GM12865 (cell line): ENCODE measurements around the gene PRKCH.

Experiments
- DNase-seq: peaks from one replicate; pipeline ENCODE4 v3.0.0; 2010; ENCODE audit warnings: low read depth
- H3K4me3 ChIP-seq: 2 replicates; pipeline ENCODE4 v1.5.1; 2011; ENCODE audit warnings: mild to moderate bottlenecking, low read depth, low read length, control low read depth
- TF ChIP-seq, protein P1 (sequence below): IDR thresholded peaks from 2 replicates; pipeline ENCODE4 v1.5.1; 2011; ENCODE audit warnings: low read length, control low read depth, low read depth, inconsistent platforms; ENCODE audit not compliant: insufficient read depth; ENCODE audit errors: missing control alignments

PRKCH gene

DNA sequence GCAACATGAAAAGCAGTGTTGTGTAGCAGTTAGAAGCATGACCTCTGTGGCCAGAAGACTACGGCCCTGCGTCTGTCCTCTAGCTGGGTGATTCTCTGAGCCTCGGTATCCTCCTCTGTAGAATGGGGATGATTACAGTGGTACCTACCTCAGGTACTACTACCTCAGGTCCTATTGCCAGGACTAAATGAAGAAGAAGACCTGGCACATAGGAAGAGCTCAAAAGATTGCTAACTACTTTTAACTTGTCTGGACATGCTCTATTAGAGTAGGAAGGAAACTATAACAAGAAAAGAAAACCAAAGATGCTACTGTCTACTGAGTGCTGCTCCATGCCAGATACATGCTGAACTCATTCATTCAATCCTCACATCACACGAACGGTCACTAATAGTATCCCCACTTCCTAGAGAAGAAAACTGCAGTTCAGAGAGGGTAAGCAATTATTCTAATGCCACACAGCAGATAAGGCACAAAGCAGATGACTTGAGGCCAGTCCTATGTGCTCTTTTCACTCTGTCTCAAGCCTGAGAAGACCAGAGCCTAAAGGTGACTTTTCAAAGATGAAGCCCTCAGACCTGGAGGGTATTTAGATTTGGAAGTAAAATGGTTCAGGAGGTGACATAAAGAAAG is 265.8 kb downstream of the PRKCH start:
- no peak overlapping the region for H3K4me3 ChIP-seq
- DNase-seq, result no peak
- TF ChIP-seq, protein P1, sequence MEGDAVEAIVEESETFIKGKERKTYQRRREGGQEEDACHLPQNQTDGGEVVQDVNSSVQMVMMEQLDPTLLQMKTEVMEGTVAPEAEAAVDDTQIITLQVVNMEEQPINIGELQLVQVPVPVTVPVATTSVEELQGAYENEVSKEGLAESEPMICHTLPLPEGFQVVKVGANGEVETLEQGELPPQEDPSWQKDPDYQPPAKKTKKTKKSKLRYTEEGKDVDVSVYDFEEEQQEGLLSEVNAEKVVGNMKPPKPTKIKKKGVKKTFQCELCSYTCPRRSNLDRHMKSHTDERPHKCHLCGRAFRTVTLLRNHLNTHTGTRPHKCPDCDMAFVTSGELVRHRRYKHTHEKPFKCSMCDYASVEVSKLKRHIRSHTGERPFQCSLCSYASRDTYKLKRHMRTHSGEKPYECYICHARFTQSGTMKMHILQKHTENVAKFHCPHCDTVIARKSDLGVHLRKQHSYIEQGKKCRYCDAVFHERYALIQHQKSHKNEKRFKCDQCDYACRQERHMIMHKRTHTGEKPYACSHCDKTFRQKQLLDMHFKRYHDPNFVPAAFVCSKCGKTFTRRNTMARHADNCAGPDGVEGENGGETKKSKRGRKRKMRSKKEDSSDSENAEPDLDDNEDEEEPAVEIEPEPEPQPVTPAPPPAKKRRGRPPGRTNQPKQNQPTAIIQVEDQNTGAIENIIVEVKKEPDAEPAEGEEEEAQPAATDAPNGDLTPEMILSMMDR, result no peak

DNA sequence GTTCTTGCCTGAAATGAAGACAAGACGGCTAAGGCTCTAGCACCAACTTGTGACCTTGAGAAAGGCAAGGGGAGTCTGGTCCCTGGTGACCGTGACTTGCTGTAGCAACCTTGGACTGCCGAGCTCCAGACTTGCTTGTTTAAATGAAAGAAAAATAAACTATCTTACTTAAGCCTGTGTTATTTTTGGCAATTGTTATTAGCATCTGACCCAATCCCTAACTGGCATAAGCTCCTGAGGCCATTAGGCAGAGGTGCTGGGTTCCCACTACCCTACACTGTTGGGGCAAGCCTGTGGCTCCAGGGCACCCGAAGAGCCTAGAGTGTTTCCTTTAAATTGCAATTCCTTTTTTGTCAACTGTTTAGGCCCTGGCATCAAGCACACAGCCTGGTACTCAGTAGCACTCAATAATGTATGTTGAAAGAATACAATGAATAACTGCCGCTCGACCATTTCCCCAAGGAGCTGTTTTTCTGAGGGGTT is 267.1 kb downstream of the PRKCH start:
- TF ChIP-seq, protein P1, result no peak
- DNase-seq, result no peak
- H3K4me3 ChIP-seq, result no peak overlapping the region

DNA sequence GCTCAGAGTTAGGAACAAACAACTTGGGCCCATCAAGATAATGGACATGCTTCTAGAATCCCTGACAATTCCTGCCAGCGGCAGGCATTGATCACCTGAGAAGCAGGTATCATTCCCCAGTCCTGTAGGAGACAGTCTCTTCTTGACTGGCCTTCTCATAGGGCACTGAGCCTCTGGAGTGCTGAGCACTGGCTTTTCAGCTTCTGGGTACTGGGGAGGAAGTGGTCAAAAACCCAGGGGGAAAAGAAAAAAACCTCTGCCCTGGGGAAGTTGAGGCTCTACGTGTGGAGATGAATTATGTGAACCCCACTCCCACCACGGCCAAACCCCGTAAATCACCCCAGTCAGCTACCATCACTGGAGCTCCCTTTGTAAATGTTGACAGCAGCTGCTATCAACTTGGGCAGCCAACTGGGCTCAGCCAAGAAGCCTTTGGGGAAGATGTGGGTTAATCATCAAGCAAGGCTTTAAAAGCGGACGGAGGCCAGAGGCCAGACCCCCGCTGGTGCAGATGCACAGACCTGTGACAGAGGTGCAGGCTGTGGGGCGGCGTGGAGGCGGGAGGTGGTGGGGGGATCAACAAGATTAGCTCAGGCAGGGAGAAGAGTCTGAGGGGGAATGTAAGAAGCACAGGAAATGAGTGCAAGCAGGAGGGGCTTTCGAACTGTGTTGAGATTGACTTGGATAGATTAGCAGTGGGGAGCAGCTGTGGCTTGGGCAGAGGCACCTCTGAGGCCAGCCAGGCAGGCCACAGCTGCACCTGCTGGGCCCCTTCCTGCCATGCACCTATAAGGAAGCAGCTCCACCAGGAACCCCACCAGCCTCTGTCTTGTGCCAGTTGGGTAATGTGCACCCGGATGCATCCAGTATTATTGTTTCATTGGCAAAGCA is 268.6 kb downstream of the PRKCH start:
- peak; percentile 28 for DNase-seq
- no peak overlapping the region for H3K4me3 ChIP-seq
- TF ChIP-seq, protein P1, result no peak

DNA sequence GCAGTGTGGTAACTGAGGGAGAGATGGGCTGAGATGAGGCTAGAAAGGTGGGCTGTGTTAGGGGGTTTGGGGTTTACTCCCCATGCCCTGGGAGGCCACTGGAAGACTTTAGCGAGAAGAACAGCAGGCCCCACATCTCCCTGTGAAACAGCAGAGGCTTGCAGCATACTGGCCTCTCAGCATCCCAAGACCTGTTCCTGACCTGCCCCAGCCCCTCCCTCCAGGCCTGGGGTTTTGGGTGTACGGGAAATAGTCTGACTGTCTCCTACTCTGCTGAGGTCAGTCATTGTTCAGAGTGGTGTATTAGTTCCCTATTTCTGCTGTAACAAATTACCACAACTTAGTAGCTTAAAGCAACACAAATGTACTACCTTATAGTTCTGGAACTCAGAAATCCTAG is 270.5 kb downstream of the PRKCH start:
- TF ChIP-seq, protein P1, result no peak
- DNase-seq, result no peak
- H3K4me3 ChIP-seq, result no peak overlapping the region

DNA sequence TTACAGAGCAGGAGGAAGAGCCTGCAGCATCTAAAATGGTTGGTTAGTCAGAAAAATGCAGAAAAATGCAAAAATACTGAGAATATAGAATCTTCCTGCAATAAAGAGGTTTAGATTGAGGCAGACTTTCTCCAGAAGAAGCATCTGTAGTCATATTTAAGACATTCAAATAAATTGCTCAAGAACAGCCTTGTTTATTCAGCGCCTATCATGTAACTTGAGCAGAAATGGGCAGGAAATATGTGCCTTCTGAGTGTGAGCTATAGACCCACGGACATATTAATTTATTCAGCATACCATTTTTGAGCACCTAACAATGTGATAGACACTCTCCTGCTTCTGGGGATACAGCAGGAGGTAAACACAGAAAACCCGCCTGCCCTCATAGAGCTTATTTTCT is 272.0 kb downstream of the PRKCH start:
- no peak for DNase-seq
- no peak overlapping the region for H3K4me3 ChIP-seq
- TF ChIP-seq, protein P1, result no peak

DNA sequence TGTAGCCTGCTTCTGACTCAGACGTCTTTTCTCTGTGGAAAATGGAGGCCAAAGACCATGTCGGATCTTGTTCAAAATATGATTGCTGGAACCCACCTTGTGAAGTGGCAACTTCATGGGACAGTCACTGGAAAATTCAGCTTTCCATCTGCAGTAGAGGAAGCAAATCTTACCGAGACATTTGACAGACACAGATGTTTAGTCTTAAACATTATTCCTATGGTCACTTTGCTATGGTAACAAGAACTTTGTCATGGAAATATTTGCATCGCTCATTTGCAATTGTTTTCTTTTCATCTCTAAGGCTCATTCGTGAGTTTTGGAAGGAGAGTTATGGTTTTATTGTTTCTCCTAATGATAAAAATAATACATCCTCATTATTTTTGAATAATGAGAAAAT is 275.6 kb downstream of the PRKCH start:
- no peak overlapping the region for H3K4me3 ChIP-seq
- no peak for DNase-seq
- TF ChIP-seq, protein P1, result no peak

DNA sequence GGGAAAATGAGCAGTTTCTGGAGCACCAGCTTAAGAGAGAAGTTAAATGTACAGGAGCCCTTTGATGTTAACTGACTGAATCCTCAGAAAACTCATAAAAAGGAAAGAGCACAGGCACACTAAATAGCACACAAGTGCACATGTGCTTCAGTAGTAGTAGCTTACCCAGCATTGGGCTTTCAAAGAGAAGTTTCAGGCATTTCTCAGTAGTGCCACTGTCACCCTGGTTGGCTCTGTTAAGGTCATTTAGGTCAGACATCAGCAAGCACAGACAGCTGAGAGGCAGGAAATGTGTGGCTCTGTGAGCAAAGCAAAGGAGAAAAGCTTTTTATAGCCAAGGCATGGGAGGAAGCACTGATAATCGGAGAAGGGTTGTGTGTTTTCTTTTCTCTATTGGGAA is 277.6 kb downstream of the PRKCH start:
- TF ChIP-seq, protein P1, result no peak
- DNase-seq, result peak; percentile 41
- no peak overlapping the region for H3K4me3 ChIP-seq
